NCI-H69 (cell line): ENCODE data around the gene AHNAK.

Source experiments
- DNase-seq: peaks from one replicate; lab custom pipeline; 2025; lab: John Stamatoyannopoulos, UW

The AHNAK gene

DNA sequence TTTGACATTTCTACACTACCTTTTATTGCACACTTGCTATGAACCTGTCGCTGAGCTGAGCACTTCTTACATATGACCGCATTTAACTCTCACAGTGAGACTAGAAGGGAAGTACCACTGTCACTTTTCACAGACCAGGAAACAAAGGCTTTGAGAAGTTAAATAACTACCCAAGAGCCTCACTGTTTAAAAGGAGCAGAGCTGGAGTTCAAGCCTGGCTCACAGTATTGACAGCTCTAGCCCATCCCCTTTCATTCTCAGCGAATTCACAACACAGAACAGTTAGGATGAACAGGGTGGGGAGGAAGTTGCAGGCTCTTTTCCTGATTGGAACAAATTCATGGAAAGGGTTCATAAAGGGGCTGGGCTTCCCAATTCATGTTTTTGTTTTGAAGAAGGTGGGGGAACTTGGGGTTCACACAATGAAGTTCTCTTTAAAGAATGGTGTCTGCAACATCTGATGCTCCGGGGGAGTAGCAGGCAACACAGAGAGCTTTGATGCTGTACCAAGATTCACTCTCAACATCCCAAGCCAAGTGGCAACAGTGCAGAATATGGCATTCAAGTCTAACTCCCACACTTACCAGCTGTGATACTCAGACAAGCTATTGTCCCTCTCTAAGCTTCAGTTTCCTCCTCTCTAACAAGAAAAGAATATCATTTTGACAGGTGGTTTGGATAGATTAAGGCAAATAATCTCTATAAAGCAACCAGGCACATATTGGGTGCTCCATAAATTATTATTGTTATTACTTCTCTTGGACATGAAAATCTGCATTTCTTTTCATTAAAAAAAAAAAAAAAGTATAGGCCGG lies 110.6 kb downstream of the AHNAK start:
- DNase-seq, result no peak

DNA sequence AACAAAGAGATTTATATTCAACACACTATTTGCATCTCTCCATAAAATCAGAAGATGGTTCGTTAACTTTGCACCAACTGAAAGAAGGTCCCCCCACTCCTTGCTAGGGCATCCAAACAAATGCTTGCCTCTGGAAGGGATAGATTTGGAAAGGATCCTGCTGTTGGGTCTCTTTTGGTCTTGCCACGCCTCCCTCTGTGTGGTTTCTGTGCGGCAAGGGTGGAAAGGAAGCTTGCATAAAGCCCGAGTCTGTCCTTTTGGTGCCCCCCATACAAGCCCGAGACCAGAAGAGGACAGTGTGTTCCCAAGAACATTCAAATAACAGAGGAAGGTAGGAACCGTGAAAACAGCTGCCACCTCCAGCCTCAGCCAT lies 112.7 kb downstream of the AHNAK start:
- DNase-seq, result no peak

DNA sequence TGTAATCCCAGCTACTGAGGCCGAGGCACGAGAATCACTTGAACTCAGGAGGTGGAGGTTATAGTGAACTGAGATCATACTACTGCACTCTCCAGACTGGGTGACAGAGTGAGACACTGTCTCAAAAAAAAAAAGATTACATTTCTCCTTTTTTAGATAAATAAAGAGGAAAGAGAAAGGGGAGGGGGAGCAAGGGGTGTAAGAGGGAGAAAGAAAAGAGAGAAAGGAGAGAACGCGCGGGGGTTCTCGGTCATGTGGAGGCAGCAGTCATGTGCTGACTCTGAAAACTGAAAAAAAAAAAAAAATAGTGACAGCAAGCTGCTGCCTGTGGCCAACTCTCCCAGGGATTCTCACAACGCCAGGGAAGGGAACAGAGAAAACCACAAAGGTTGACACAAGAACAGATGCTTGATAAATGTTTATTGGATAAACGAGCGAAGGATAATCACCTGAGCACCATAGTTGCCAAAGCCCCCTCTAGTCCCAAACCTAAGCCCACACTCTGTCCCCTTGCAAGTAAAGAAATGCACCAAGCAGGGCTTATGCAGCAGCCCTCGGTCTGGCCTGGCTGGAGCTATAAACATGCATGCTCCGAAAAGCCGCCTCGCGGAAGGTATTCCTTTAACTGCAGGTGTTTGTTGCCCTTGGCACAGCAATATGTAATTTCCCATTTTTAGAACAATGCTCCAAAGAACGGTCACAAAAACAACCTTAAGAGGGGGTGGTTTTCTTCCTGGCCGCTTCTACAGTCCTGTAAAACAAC lies 113.3 kb downstream of the AHNAK start:
- peak; percentile 74 for DNase-seq

DNA sequence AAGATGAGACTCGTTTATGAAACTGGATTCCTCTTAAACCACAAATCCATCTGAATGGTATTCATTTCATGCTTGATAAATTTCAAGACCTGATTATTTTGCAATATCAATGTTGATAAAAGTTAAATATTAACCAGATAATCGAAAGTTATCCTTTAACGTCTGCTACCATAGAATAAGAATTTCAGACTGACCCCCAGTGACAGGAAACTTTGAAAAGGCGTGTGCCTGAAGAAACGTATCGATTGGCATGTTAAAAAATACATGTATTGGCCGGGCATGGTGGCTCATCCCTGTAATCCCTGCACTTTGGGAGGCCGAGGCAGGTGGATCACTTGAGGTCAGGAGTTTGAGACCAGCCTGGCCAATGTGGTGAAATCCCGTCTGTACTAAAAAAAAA lies 113.9 kb downstream of the AHNAK start:
- no peak for DNase-seq

DNA sequence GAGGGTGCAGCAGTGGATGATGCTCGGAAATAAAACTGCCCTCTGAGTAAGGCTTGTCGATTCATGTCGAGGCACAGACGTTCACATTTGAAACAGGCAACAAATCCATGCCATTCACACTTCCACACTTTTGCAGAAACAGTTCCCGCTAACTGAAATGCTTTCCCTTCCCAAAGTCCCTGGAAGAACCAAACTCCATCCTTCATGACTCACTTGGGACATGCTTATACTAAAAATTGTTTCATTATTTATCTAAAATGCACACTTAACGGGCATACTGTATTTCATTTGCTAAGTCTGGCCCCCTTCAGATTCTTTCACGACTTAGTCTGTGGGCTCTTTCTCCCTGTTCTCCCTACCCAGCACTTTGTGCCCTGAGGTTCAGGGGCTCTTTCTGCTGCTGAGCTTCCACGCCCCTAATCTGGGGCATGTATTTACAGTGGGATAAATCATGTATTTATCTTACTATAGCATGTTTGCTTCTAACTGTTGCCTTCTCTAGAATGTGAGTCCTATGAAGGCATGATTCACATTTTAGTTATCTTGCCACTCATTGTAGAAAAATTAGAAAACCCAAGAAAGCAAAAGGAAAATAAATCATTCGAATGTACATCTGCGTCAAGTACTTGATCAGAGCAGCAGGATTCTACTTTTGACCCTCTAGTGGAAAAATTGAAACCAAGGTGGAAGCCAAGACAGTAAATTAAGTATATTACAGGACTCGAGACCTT lies 115.3 kb downstream of the AHNAK start:
- no peak for DNase-seq

DNA sequence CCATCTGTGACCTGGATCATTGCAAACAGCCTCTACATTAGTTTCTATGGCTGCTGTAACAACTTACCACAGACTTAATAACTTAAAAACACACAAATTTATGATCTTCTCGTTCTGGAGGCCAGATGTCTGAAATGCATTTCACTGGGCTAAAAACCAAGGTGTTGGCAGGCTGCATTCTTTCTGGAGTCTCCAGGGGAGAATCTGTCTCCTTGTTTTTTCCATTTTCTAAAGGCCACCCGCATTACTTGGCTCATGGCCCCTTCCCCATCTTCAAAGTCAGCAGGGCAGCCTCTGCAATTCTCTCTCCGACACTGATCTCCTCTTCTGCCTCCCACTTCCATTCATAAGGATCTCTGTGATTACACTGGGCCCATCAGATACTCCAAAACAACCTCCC lies 116.2 kb downstream of the AHNAK start:
- DNase-seq, result no peak

DNA sequence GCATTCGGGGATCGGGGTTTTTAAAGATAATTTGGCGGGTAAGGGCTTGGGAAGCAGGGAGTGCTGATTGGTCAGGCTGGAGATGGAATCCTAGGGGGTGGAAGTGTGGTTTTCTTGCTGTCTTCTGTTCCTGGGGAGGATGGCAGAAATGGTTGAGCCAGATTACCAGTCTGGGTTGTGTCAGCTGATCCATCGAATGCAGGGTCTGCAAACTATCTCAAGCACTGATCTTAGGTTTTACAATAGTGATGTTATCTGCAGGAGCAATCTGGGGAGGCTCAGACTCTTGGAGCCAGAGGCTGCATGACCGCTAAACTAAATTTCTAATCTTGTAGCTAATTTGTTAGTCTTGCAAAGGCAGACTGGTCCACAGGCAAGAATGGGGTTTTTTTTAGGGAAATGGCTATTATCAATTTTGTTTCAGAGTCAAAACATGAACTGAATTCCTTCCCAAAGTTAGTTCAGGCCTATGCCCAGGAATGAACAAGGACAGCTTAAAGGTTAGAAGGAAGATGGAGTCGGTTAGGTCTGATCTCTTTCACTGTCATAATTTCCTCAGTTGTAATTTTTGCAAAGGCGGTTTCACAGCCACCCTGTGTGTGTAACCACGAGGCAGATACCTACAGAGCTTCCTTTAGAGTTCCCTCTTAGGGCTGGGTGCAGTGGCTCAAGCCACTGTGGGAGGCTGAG lies 117.6 kb downstream of the AHNAK start:
- no peak for DNase-seq

DNA sequence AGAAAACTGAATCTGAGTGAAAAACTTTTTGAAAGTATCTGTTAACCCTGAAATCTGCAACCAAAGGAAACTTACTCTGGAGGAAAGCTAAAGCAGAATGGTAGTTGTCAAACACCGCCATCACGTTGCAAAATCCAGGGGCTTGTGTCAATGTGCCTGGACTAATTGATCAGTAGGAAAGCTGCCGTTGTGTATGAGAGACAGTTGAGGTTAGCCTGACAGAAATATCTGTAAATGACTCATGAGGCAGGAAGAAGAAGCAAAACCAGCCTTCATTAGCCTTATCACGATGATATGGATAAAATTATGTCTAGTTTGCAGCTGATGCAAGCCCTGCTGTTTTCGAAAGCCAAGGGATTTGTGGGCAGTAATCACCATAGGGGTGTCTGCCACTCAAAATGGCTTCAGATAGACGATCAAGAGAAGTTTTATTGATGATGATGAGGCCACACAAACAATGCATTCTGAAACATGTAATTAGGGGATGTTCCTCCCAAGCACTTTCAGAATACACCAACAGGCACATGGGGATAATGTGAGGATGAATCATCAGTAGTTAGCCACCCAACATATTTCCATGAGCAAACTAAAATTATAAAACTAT lies 118.9 kb downstream of the AHNAK start:
- DNase-seq, result peak; percentile 60

DNA sequence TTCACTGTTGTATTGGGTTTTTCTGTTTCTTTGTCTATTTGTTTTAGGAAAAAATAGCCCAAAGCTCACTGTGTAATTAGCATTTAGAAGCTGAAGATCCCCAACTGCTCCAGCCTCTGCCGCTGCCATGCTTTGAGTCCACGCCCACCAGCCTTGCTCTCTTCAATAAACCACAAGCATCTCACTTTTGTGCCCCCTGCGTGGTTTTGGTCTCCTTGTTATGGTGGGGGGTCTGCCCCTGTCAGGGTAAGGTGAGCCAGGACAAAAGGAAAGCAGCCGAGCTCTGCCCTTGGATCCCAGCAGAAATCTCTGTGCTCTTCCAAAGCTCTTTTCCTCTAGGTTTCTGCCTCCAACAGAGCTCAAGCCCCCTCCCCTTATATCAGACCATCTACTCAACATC lies 123.6 kb downstream of the AHNAK start:
- DNase-seq, result no peak

DNA sequence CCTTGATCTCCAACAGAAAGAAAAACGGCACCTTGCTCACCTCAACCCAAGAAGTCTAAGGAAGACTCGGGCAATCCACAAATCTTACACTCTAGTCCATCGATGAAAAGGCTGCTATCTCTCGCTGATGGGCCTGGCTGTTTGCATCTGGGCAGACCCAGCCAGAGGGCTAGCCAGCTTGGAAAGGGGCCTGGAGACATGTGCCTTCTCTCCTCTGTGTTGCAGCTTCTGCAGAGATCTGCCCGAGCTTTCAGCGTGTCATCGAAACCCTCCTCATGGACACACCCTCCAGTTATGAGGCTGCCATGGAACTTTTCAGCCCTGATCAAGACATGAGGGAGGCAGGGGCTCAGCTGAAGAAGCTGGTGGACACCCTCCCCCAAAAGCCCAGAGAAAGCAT lies 124.6 kb downstream of the AHNAK start:
- DNase-seq, result no peak

DNA sequence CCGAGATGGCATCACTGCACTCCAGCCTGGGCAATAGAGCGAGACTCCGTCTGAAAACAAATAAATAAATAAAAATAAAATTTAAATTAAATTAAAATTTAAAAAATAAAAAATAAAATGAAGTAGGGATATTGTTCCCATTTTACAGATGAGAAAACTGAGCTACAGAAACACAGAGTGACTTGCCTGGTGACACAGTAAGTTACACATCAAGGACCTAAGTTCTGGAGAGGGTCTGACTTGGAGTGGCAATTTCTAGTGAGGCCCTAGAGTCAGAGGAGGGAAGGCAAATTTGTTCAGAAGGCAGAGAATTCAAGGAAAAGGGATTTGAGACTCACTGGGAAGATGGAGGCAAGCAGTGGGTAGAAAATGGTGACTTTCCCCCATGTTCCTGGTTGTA lies 125.7 kb downstream of the AHNAK start:
- DNase-seq, result no peak

DNA sequence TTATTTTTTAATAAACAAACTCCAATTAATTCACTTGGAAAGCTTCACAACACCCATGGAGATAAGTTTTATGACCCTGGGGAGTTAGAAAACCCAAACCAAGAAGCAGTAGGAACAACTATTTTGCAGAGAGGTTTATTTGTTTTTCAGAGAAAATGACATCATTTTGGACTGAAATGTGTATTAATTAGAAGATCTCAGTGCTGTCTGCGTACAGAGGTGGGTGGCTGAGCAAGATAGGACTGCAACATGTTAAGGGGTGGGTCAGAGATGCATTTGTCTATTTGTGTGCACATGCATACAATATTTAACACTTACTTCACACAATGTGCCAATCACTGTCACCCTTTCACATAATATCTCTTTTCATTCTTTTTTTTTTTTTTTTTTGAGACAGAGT lies 126.7 kb downstream of the AHNAK start:
- DNase-seq, result no peak

DNA sequence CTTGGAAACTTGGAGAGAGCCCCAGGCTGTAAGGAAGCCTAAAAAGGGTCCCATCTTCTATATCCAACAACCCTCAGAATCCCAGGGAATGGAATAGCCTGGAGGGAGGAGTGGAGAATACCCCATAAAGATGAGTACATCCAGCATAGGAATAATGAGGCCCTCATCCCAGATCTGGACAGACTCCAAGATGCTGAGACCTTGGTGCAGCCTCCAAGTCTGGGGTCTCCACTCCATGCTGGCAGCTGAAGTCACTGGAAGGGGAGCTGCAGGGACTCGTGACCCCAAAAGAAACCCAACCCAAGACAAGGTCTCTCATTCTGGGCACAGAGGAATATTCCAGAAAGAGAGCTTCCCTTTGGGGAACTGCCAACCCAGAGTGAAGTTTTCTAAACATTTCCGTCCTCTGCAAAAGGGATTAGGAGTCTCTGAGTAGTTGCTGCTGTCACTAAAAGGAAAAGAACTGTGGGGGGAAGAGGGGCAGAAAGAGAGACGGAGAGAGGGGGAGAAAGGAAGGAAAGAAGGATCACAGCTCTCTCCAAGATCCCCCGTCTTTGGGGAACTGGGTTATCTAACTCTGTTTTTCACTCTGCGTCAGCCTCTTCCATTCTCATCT lies 127.2 kb downstream of the AHNAK start:
- no peak for DNase-seq

DNA sequence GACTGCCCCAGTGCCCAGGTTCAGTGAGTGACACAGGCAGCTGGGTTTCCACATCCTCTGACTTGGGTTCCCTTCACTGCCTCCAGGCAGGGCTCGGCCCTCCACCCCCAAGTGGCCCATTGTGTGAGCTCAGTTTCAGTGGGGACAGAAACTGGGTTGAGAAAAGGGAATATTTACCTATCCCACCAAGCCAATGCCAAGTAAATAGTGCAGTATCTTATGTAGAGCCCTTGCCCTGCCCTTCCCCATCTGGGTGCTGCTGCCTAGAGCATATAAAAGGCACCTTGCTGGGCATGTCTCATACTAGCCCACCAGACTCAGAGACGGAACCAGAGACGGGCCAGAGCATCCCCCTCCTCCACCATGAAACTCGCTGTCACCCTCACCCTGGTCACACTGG lies 127.9 kb downstream of the AHNAK start, which contains the start of gene SCGB1A1:
SCGB1A1 (plus strand) TSS at position 301 of the 400 bp plus-strand sequence; CDS start at position 364, 63 bp downstream.
- DNase-seq, result no peak

DNA sequence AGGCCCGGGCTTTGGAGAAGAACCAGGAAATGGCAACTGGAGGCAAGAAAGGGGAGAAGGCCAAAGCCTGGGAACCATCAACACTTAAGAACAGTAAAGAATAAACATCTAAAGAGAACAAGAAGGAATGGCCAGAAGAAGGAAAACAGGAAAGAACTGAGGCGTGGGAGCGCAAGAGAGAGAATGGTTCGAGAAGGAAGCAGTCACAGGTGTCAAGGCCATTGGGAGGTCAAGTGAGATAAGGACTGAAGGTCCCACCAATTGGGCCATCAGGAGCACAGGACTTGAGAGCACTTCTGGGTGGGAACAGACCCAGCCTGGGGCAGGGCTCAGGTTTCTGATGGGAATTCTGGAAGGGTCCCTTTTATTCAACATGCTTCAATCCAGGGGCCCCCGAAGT lies 128.5 kb downstream of the AHNAK start:
- DNase-seq, result no peak

DNA sequence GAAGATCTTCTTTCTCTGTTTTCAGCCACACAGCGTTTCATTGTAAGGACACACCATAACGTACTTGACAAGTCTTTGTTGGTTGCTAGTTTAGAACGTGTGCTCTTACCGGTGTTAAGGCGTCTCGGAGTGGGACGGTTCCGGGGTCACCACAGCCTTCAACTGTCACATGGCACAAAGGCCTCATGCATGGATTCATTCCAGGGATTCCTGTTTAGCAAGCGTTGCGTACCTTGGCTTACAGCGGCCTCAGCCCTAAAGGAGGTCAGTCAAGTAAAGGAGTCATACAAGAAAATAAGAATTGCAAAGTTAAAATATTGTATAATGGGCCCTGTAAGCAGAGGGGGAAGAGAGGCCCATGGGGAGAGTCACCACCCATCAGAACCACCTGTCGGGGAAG lies 130.0 kb downstream of the AHNAK start:
- no peak for DNase-seq

DNA sequence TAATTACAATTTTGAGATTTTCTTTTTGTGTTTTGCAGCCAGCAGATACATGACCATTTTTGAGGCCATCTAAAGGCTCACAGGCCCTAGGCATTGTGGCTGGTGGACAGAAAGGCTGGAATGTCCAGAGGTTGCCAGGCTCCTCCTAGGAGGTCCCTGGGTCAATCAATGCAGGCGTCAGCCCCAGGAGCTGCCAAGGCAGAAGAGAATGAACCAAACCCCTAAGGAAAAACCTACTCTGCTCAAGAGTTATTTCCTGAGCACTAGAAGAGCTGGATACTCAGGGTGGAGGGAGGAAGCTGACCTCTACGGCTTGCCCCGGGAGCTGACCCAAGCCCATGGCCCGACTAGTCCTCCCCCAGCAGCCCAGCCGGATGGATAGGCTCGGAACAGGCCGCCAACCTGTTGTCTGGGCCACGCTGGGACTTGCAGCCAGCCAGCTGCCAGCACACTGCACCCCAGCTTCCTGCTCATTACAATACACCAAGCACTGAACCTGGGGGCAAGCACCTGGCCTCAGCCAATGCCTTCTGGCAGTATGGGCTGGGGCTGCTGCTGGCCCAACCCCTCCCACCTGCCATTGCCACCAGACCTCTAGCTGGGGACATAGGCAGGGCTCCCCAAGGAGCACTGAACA lies 133.4 kb downstream of the AHNAK start:
- DNase-seq, result peak; percentile 27

DNA sequence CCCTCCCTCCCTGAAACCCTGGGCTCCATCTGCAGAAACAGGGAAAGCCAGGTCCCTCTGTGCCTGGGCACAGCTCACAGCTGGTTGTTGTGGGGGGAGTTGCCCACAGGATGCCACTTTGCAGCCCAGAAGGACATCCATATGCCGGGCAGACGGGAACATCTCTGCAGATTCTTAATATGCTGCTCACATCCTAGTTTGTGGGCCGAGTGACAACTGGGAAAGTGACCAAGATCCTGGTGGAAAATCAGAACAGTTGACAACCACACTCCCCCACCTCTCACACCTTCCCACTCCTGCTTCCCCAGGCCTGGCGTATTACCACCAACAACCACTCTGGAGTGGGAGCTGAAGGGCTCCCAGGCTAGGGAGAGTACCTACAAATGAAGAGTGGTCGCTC lies 135.1 kb downstream of the AHNAK start:
- DNase-seq, result no peak

DNA sequence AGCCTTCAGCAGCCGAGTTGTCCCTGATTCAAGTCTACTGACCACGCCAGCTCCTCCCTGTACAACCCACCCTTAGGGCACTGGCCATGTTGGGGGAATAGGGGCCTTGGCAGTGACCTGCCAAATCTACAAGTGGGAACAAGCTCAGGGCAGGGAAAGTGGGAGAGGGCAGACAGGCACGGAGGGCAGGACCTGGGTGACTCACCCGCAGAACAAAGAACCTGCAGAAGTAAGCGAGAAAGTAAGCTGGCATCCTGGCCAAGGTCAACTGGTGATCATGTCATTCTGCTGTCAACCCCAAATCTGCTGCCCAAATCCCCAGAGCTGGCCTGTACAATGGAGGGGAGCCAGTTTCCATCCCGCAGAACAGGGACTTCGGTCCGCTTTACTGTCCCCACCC lies 135.6 kb downstream of the AHNAK start:
- no peak for DNase-seq

DNA sequence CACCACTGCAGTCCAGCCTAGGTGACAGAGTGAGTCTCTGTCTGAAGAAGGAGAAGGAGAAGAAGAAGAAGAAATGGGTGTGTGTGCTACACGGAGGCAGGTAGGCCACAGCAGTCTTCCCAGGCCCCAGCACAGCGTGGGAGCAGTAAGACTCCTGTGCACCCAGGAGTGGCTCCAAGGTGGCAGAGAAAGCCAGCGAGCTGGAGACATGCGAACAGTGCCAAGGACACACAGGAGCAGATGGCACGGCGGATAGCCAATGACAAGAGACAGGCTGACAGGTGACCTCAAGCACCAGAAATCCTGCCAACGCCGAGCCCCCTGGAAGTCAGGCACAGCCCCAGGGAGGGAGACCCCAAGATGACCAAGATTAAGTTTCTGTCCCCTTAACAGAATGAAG lies 136.8 kb downstream of the AHNAK start:
- DNase-seq, result no peak

DNA sequence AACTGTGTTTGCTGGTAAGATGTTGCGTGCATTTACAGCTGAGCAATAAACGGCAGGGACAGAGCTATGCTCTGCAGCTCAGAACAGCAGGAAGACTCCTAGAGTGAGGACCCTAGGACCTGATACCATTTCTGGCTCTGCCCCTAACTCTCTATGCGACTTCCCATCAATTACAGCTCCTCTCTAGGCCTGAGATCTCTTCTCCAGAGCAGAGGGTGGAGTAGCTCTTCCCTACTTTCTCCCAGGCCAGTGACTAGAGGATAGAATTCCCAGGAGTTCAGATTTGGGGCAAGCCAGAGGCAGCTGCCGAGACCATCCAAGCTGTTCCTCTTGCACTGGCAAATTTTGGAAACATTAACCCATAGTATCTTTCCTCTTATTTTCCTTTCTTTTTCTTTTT lies 140.6 kb downstream of the AHNAK start:
- no peak for DNase-seq
